Caco-2 (cell line): ENCODE data around the gene PKIG. TPM values are rescaled to one million over a fixed set of nuclear protein-coding genes. Genes with fewer than 3 reads are reported as not detected.

Source experiments
- BruUV-seq: library from RNA; stranded (reverse); fragments of 400-500 nt; replicated peaks from 2 replicates; lab custom pipeline; 2021; lab: Mats Ljungman, UMichigan
- CTCF ChIA-PET: fragments of 300-600 bp; sonication (Branson Sonifier 250); formaldehyde crosslinking; loops from one replicate; lab custom pipeline; 2022; ENCODE audit warnings: antibody characterized with exemption; lab: Charles Lee
- POLR2A ChIA-PET: fragments of 300-600 bp; sonication (Branson Sonifier 250); formaldehyde crosslinking; loops from one replicate; lab custom pipeline; 2022; ENCODE audit warnings: antibody characterized with exemption; lab: Charles Lee
- DNase-seq, 2 experiments: peaks; one replicate each; pipeline versions ENCODE4 v3.0.0 to v3.0.0-alpha.2; 2020 to 2022
- H3K27me3 ChIP-seq: replicated peaks from 2 replicates; pipeline ENCODE4 v1.6.0; 2011; ENCODE audit warnings: low read length; ENCODE audit not compliant: control insufficient read depth, insufficient read depth
- H3K36me3 ChIP-seq: 2 replicates; pipeline ENCODE4 v1.5.1; 2011; ENCODE audit warnings: low read length; ENCODE audit not compliant: control insufficient read depth, insufficient read depth
- H3K4me1 ChIP-seq: fragments of 250-450 bp; sonication (Bioruptor Pico); 2 replicates; pipeline ENCODE4 v1.5.1; 2020; ENCODE audit warnings: mild to moderate bottlenecking
- H3K4me3 ChIP-seq: 2 replicates; pipeline ENCODE4 v1.5.1; 2011; ENCODE audit warnings: low read depth, mild to moderate bottlenecking, control low read depth, low read length
- H3K9me3 ChIP-seq: fragments of 250-450 bp; sonication (Bioruptor Pico); 2 replicates; pipeline ENCODE4 v1.5.1; 2020; ENCODE audit warnings: mild to moderate bottlenecking, moderate library complexity
- H3K27ac Mint-ChIP-seq: one replicate; pipeline ENCODE4 v1.8.0; 2022; ENCODE audit warnings: mixed read lengths; ENCODE audit not compliant: unreplicated experiment
- H3K27me3 Mint-ChIP-seq: one replicate; pipeline ENCODE4 v1.8.0; 2022; ENCODE audit warnings: mixed read lengths; ENCODE audit not compliant: insufficient read depth, unreplicated experiment
- H3K36me3 Mint-ChIP-seq: one replicate; pipeline ENCODE4 v1.8.0; 2022; ENCODE audit warnings: mild to moderate bottlenecking, mixed read lengths; ENCODE audit not compliant: insufficient read depth, unreplicated experiment
- H3K4me1 Mint-ChIP-seq: one replicate; pipeline ENCODE4 v1.8.0; 2022; ENCODE audit warnings: low read depth, mixed read lengths; ENCODE audit not compliant: unreplicated experiment
- H3K4me3 Mint-ChIP-seq: one replicate; pipeline ENCODE4 v1.8.0; 2022; ENCODE audit warnings: mild to moderate bottlenecking, moderate library complexity, mixed read lengths; ENCODE audit not compliant: unreplicated experiment
- H3K9me3 Mint-ChIP-seq: one replicate; pipeline ENCODE4 v1.8.0; 2022; ENCODE audit warnings: mixed read lengths; ENCODE audit not compliant: unreplicated experiment
- intact Hi-C: fragments of 100-400 bp; cut with micrococcal nuclease; formaldehyde crosslinking; loops from one replicate; pipeline ENCODE4 v1.10.0; 2022; ENCODE audit not compliant: unreplicated experiment
- total RNA-seq: library from RNA; stranded (reverse); gene quantifications from 2 replicates; pipeline ENCODE4 v1.2.3, GENCODE V29; 2022
- TF ChIP-seq, protein P1 (sequence below), 2 experiments: fragments of 200-600 bp in 1 of 2; IDR thresholded peaks; 1 replicate in 1 of 2; 2 replicates in 1 of 2; pipeline versions ENCODE4 v1.5.1 to v1.8.0; 2011 to 2022; ENCODE audit warnings: antibody characterized with exemption in 1 of 2, control low read depth in 1 of 2, inconsistent platforms in 1 of 2, low read depth in 1 of 2, low read length in 1 of 2, mild to moderate bottlenecking in 1 of 2, moderate library complexity in 1 of 2; ENCODE audit not compliant: insufficient read depth in 1 of 2, severe bottlenecking in 1 of 2, unreplicated experiment in 1 of 2

Gene PKIG
- total RNA-seq, 1 experiment from 2014 or later: 25.9 TPM

DNA sequence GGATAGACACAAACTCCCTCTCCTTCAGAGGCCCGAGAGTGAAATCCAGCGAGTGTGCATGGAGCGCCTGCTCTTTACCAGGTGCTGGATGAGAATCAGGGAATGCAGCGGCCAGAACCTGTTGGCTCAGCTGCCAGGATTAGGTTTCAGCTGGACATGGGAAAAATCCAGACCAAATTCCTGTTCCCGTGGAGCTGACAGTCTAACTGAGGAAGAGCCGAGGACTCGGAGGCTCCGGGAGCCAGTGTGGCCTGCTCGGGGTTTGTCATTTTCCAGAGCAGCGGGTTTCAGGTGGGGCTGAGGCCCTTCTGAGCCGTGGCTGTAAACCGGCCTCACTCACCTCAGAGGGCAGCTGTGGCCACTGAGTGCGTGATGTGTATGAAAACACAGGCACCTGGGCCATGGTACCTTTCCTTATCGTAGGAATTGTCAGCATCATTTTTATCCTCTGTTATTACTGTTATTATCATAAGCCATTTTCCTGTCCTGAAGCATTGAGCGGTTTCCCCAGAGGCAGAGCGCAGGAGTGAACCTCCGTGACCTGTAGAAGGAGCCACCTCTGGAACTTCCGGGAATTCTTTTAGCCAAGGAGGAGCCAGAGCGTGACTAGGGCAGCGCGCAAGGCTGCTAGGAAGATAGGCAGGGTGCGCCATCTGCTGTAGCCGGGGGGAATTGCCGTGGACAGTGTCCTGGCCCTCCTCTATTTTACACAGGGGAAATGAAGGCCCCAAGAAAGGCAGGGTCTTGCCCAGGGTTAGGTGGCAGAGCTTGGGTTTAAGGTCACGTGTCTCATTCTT lies 27.3 kb downstream of the PKIG start:
- TF ChIP-seq, protein P1, sequence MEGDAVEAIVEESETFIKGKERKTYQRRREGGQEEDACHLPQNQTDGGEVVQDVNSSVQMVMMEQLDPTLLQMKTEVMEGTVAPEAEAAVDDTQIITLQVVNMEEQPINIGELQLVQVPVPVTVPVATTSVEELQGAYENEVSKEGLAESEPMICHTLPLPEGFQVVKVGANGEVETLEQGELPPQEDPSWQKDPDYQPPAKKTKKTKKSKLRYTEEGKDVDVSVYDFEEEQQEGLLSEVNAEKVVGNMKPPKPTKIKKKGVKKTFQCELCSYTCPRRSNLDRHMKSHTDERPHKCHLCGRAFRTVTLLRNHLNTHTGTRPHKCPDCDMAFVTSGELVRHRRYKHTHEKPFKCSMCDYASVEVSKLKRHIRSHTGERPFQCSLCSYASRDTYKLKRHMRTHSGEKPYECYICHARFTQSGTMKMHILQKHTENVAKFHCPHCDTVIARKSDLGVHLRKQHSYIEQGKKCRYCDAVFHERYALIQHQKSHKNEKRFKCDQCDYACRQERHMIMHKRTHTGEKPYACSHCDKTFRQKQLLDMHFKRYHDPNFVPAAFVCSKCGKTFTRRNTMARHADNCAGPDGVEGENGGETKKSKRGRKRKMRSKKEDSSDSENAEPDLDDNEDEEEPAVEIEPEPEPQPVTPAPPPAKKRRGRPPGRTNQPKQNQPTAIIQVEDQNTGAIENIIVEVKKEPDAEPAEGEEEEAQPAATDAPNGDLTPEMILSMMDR (IDR thresholded peaks at IDR 0.05; ENCODE audit: insufficient read depth in 1 of 2, low read depth in 1 of 2, low read length in 1 of 2, severe bottlenecking in 1 of 2, unreplicated experiment in 1 of 2): peak; percentile 100
- peak overlapping the region; percentile 91 for H3K27ac Mint-ChIP-seq
- H3K9me3 ChIP-seq: peaks cover 4% of the 10 kb centered on the region; the same call in 1 of the 2 replicates
- ChIA-PET CTCF (interaction anchor here (0.6 to 3.0 kb wide), 31 partner anchors 8 to 969 kb away, joined by 3 to 27 read pairs (median 5); partner anchors contain the start of genes CCN5, SERINC3, TTPAL and WFDC8), POLR2A (interaction anchor here (1.7 kb wide), 1 partner anchor 134 kb away, joined by 7 read pairs; the partner anchor contains the start of gene TTPAL)
- no peaks in the 10 kb centered on the region for H3K27me3 ChIP-seq
- peaks cover 12% of the 10 kb centered on the region for H3K4me1 ChIP-seq
- peak overlapping the region; percentile 71 for H3K4me3 Mint-ChIP-seq
- no peaks in the 10 kb centered on the region for H3K36me3 Mint-ChIP-seq
- no peaks in the 10 kb centered on the region for H3K9me3 Mint-ChIP-seq
- H3K4me1 Mint-ChIP-seq: peaks cover 9% of the 10 kb centered on the region
- H3K36me3 ChIP-seq: no peaks in the 10 kb centered on the region
- TSS peak; percentile 95 for BruUV-seq
- intact Hi-C loops: loop anchor here (1.0 to 5.0 kb wide), 12 partner anchors 21 to 394 kb away; partner anchors contain the start of genes FITM2, SERINC3 and TTPAL
- H3K4me3 ChIP-seq: peak overlapping the region; percentile 19
- DNase-seq: peak; percentile 97 to 99
- no peaks in the 10 kb centered on the region for H3K27me3 Mint-ChIP-seq

DNA sequence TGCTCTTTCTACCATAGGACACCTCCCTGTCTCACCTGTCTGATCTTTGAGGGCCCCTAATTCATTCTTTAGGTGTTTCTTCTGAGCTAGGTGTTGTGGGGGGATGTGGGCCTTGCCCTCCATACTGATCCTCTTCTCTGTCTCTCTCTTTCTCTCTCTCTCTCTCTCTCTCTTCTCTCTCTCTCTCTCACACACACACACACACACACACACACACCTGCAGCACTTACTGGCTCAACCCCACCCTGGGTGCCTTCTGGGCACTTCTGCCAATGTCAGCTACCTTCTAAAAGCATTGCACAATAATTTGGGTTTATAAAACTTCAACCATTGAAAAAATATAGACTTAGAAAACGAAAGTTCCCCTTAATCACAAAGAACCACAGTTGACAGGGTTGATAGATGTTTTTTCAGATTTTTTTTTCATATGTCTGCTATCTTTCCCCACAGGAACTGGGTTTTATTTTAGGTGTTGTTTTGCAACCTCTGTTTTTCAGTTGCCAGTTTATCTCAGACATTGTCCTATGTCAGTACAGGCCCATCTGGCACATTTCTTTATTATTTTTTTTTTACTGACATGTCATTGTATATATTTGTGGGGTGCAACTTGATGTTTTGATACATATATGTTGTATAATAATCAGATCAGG lies 28.1 kb downstream of the PKIG start:
- Histone ChIP-seq H3K9me3 (peaks cover 4% of the 10 kb centered on the region; the same call in 1 of the 2 replicates), H3K4me1 (peaks cover 12% of the 10 kb centered on the region), H3K4me3 (no peak overlapping the region), H3K27me3 (no peaks in the 10 kb centered on the region), H3K36me3 (no peaks in the 10 kb centered on the region)
- intact Hi-C loops: loop anchor here (1.0 to 5.0 kb wide), 12 partner anchors 22 to 395 kb away; partner anchors contain the start of genes FITM2, SERINC3 and TTPAL
- Mint-ChIP-seq H3K27ac (peak overlapping the region; percentile 91), H3K9me3 (no peaks in the 10 kb centered on the region), H3K4me1 (peaks cover 9% of the 10 kb centered on the region), H3K27me3 (no peaks in the 10 kb centered on the region), H3K4me3 (peak overlapping the region; percentile 71), H3K36me3 (no peaks in the 10 kb centered on the region)
- BruUV-seq: no TSS peak
- DNase-seq: no peak
- CTCF ChIA-PET: interaction anchor here (0.6 to 3.0 kb wide), 32 partner anchors 8 to 1047 kb away, joined by 3 to 27 read pairs (median 4); partner anchors contain the start of genes CCN5, SERINC3, TTPAL and WFDC8
- POLR2A ChIA-PET: interaction anchor here (1.1 kb wide), 1 partner anchor 135 kb away, joined by 18 read pairs; the partner anchor contains the start of gene TTPAL
- TF ChIP-seq, protein P1 (IDR thresholded peaks at IDR 0.05; ENCODE audit: insufficient read depth in 1 of 2, low read depth in 1 of 2, low read length in 1 of 2, severe bottlenecking in 1 of 2, unreplicated experiment in 1 of 2): no peak

GRCh38 chr20:44613575-44613974 lies 31.2 kb downstream of the PKIG start:
- H3K27me3 Mint-ChIP-seq: no peaks in the 10 kb centered on the region
- H3K4me1 ChIP-seq: peaks cover 12% of the 10 kb centered on the region
- intact Hi-C loops: loop anchor here (5.0 kb wide), 1 partner anchor 301 kb away; the partner anchor contains the start of gene FITM2
- CTCF ChIA-PET: no interaction called here
- POLR2A ChIA-PET: no interaction called here
- H3K36me3 Mint-ChIP-seq: peaks cover 5% of the 10 kb centered on the region
- no peaks in the 10 kb centered on the region for H3K9me3 Mint-ChIP-seq
- no peak for DNase-seq
- no peaks in the 10 kb centered on the region for H3K9me3 ChIP-seq
- TF ChIP-seq, protein P1 (IDR thresholded peaks at IDR 0.05; ENCODE audit: insufficient read depth in 1 of 2, low read depth in 1 of 2, low read length in 1 of 2, severe bottlenecking in 1 of 2, unreplicated experiment in 1 of 2): no peak
- H3K27ac Mint-ChIP-seq: no peak overlapping the region
- H3K27me3 ChIP-seq: no peaks in the 10 kb centered on the region
- H3K36me3 ChIP-seq: no peaks in the 10 kb centered on the region
- peaks cover 9% of the 10 kb centered on the region for H3K4me1 Mint-ChIP-seq
- BruUV-seq: no TSS peak
- H3K4me3 ChIP-seq: no peak overlapping the region
- no peak overlapping the region for H3K4me3 Mint-ChIP-seq
